HepG2 (cell line): ENCODE results near the gene SCNM1. TPM values are rescaled to one million over a fixed set of nuclear protein-coding genes. Genes with fewer than 3 reads are reported as not detected.

Experiments used
- ATF4 ChIP-seq, 2 experiments: fragments of 450-650 bp in 1 of 2; sonication (generic) in 1 of 2; formaldehyde crosslinking; IDR thresholded peaks; 2 replicates each; pipeline versions ENCODE4 v1.5.0 to v1.8.0; 2020 to 2022; ENCODE audit warnings: mild to moderate bottlenecking in 1 of 2, missing genetic modification reagents in 1 of 2
- CHD2 ChIP-seq: IDR thresholded peaks from 2 replicates; pipeline ENCODE4 v1.6.1; 2011; ENCODE audit warnings: low read depth, low read length, improper control_type of control experiment
- E2F2 ChIP-seq: sonication (generic); formaldehyde crosslinking; IDR thresholded peaks from 2 replicates; pipeline ENCODE4 v1.4.0; 2020; ENCODE audit warnings: missing genetic modification reagents, borderline replicate concordance
- FOXM1 ChIP-seq: sonication (generic); formaldehyde crosslinking; IDR thresholded peaks from 2 replicates; pipeline ENCODE4 v1.5.0; 2020; ENCODE audit warnings: missing genetic modification reagents
- HHEX ChIP-seq: IDR thresholded peaks from 2 replicates; pipeline ENCODE4 v1.6.1; 2016; ENCODE audit warnings: control low read depth
- HNRNPK ChIP-seq: fragments of 200-400 bp; formaldehyde crosslinking; IDR thresholded peaks from 2 replicates; pipeline ENCODE4 v1.6.1; 2018; ENCODE audit warnings: low read length, low read depth, moderate library complexity, mild to moderate bottlenecking; ENCODE audit not compliant: poor library complexity, severe bottlenecking
- KAT8 ChIP-seq: IDR thresholded peaks from 2 replicates; pipeline ENCODE4 v1.6.1; 2016; ENCODE audit warnings: missing genetic modification reagents, missing compliant biosample characterization
- KLF15 ChIP-seq: sonication (generic); formaldehyde crosslinking; IDR thresholded peaks from 2 replicates; pipeline ENCODE4 v1.8.1; 2023; ENCODE audit warnings: borderline replicate concordance, mild to moderate bottlenecking, inconsistent platforms, missing genetic modification reagents, mixed read lengths
- MAFG ChIP-seq: sonication (generic); formaldehyde crosslinking; IDR thresholded peaks from 2 replicates; pipeline ENCODE4 v1.5.1; 2020; ENCODE audit warnings: mild to moderate bottlenecking, missing genetic modification reagents
- NCOA2 ChIP-seq: sonication (generic); formaldehyde crosslinking; IDR thresholded peaks from 2 replicates; pipeline ENCODE4 v1.8.0; 2022; ENCODE audit warnings: inconsistent platforms
- PRDM4 ChIP-seq: sonication (generic); formaldehyde crosslinking; IDR thresholded peaks from 2 replicates; pipeline ENCODE4 v1.9.0; 2021; ENCODE audit warnings: missing genetic modification reagents, borderline replicate concordance
- RXRA ChIP-seq: sonication (generic); formaldehyde crosslinking; IDR thresholded peaks from 2 replicates; pipeline ENCODE4 v1.5.1; 2020; ENCODE audit warnings: missing genetic modification reagents
- STAG1 ChIP-seq: sonication (generic); formaldehyde crosslinking; IDR thresholded peaks from 2 replicates; pipeline ENCODE4 v1.4.0; 2020; ENCODE audit warnings: missing genetic modification reagents
- SYNCRIP ChIP-seq: fragments of 200-400 bp; formaldehyde crosslinking; IDR thresholded peaks from 2 replicates; pipeline ENCODE4 v1.6.1; 2018; ENCODE audit warnings: mild to moderate bottlenecking, low read depth, low read length; ENCODE audit not compliant: insufficient read depth
- THAP11 ChIP-seq: IDR thresholded peaks from 2 replicates; pipeline ENCODE4 v1.6.1; 2016; ENCODE audit warnings: missing biosample characterization, missing genetic modification reagents
- TRAFD1 ChIP-seq: sonication (generic); formaldehyde crosslinking; IDR thresholded peaks from 2 replicates; pipeline ENCODE4 v1.5.1; 2020; ENCODE audit warnings: missing genetic modification reagents, mild to moderate bottlenecking, borderline replicate concordance
- U2AF1 ChIP-seq: fragments of 200-400 bp; formaldehyde crosslinking; optimal IDR thresholded peaks from 2 replicates; pipeline ENCODE3; 2017; ENCODE audit warnings: mild to moderate bottlenecking, low read depth, low read length
- YEATS4 ChIP-seq: sonication (generic); formaldehyde crosslinking; IDR thresholded peaks from 2 replicates; pipeline ENCODE4 v1.4.0; 2020; ENCODE audit warnings: missing genetic modification reagents, borderline replicate concordance
- ZBTB8A ChIP-seq: sonication (generic); formaldehyde crosslinking; IDR thresholded peaks from 2 replicates; pipeline ENCODE4 v1.4.0; 2020; ENCODE audit warnings: mild to moderate bottlenecking, low read depth, missing genetic modification reagents, borderline replicate concordance
- ZMAT5 ChIP-seq: sonication (generic); formaldehyde crosslinking; IDR thresholded peaks from 2 replicates; pipeline ENCODE4 v1.5.0; 2020; ENCODE audit warnings: mild to moderate bottlenecking, low read depth, missing genetic modification reagents, borderline replicate concordance
- ZNF367 ChIP-seq: sonication (generic); formaldehyde crosslinking; IDR thresholded peaks from 2 replicates; pipeline ENCODE4 v1.4.0; 2020; ENCODE audit warnings: missing genetic modification reagents, borderline replicate concordance
- ZNF543 ChIP-seq: sonication (generic); formaldehyde crosslinking; IDR thresholded peaks from 2 replicates; pipeline ENCODE4 v1.4.0; 2020; ENCODE audit warnings: mild to moderate bottlenecking, missing genetic modification reagents
- ZNF644 ChIP-seq: IDR thresholded peaks from 2 replicates; pipeline ENCODE4 v1.6.1; 2016; ENCODE audit warnings: low read depth
- ZNF709 ChIP-seq: sonication (generic); formaldehyde crosslinking; IDR thresholded peaks from 2 replicates; pipeline ENCODE4 v1.5.0; 2020; ENCODE audit warnings: mild to moderate bottlenecking, missing genetic modification reagents
- ZNF720 ChIP-seq: sonication (generic); formaldehyde crosslinking; IDR thresholded peaks from 2 replicates; pipeline ENCODE4 v1.4.0; 2020; ENCODE audit warnings: missing genetic modification reagents
- ZSCAN20 ChIP-seq: sonication (generic); formaldehyde crosslinking; IDR thresholded peaks from 2 replicates; pipeline ENCODE4 v1.4.0; 2020; ENCODE audit warnings: missing genetic modification reagents, mild to moderate bottlenecking, borderline replicate concordance
- polyA plus RNA-seq, 8 experiments: library from polyadenylated mRNA; depleted of rRNA in 3 of 8; stranded (reverse) in 7 of 8; unstranded in 1 of 8; fragments of >200 nt; fragmentation: Illumina TruSeq in 4 of 8; extraction: Trizol in 4 of 8; gene quantifications; 2 replicates each; pipeline versions ENCODE4 v1.2.1 to v1.2.3, GENCODE V29; 2011 to 2016; ENCODE audit warnings: low read depth in 4 of 8, missing spikeins in 1 of 8, mixed read lengths in 1 of 8; ENCODE audit not compliant: insufficient read depth in 1 of 8
- total RNA-seq, 5 experiments: library from RNA; depleted of rRNA; stranded (reverse); fragments of >200 nt; fragmentation: Illumina TruSeq; extraction: Trizol; gene quantifications; 2 replicates each; pipeline ENCODE4 v1.2.3, GENCODE V29; 2016; ENCODE audit warnings: low read depth in 1 of 5

SCNM1 gene
- total and polyA plus RNA-seq, 2 of the 13 experiments (the other 11 are each of a cell fraction or from before 2014, with no cell fraction given) = 16.3 to 31.5 TPM

GRCh38 chr1:151196292-151196800 lies 30.4 kb downstream of the SCNM1 start (continued):
- TF ChIP-seq ZNF709 = no peak
- no peak for TF ChIP-seq U2AF1
- no peak for TF ChIP-seq HNRNPK
- TF ChIP-seq STAG1 (CRISPR knock-in tag) = peak; percentile 48
- no peak for TF ChIP-seq ZNF720 (CRISPR knock-in tag)
- TF ChIP-seq ZNF367 (CRISPR knock-in tag) = no peak
- TF ChIP-seq KLF15 (CRISPR knock-in tag) = no peak
- no peak for TF ChIP-seq RXRA (CRISPR knock-in tag)
- TF ChIP-seq MAFG (CRISPR knock-in tag) = no peak
- peak; percentile 12; the same call in 1 of the 2 replicates for TF ChIP-seq KAT8 (CRISPR knock-in tag)
- no peak for TF ChIP-seq ZMAT5 (CRISPR knock-in tag)
- no peak for TF ChIP-seq CHD2
- TF ChIP-seq ZNF644 (CRISPR knock-in tag) = no peak
- no peak for TF ChIP-seq ZBTB8A
- peak; percentile 4; the same call in 1 of the 2 replicates for TF ChIP-seq YEATS4 (CRISPR knock-in tag)
- TF ChIP-seq ZNF543 (CRISPR knock-in tag) = no peak
- TF ChIP-seq NCOA2 (CRISPR knock-in tag) = no peak
- peak in 1 of 2 experiments; percentile 48; a peak in 2 of 4 replicates for TF ChIP-seq ATF4 (CRISPR knock-in tag; IDR thresholded peaks at IDR 0.05)
- no peak for TF ChIP-seq ZSCAN20 (CRISPR knock-in tag)
- TF ChIP-seq THAP11 (CRISPR knock-in tag) = peak; percentile 28; the same call in 1 of the 2 replicates
- no peak for TF ChIP-seq E2F2 (CRISPR knock-in tag)
- TF ChIP-seq HHEX = no peak
- no peak for TF ChIP-seq SYNCRIP
- no peak for TF ChIP-seq TRAFD1 (CRISPR knock-in tag)
- no peak for TF ChIP-seq FOXM1 (CRISPR knock-in tag)
- no peak for TF ChIP-seq PRDM4 (CRISPR knock-in tag)
